Gastroesophageal sphincter (tissue), 4 donors: ENCODE results near the gene TRUB2. TPM values are rescaled to one million over a fixed set of nuclear protein-coding genes. Genes with fewer than 3 reads are reported as not detected.

ENCODE experiments used
- ATAC-seq: fragments of 150-250 bp; one replicate; pipeline ENCODE4 v1.9.1; 2016; ENCODE audit warnings: mild to moderate bottlenecking, moderate library complexity
- H3K27ac ChIP-seq, 4 donors: fragments of 200-600 bp; sonication (generic) in 3 of 4; 1 replicate in 3 of 4; 2 replicates in 1 of 4; pipeline ENCODE4 v1.5.1; 2016 to 2019
- H3K27me3 ChIP-seq: fragments of 200-600 bp; sonication (generic); one replicate; pipeline ENCODE4 v1.5.1; 2019
- H3K36me3 ChIP-seq, 2 donors: fragments of 200-600 bp; sonication (generic); one replicate each; pipeline ENCODE4 v1.5.1; 2019; ENCODE audit warnings: control low read depth in 1 of 2
- H3K4me1 ChIP-seq, 3 donors: fragments of 200-600 bp; sonication (generic); 1 replicate in 2 of 3; 2 replicates in 1 of 3; pipeline ENCODE4 v1.5.1; 2016 to 2019; ENCODE audit warnings: control low read depth in 2 of 3
- H3K4me3 ChIP-seq, 2 donors: fragments of 200-600 bp; sonication (generic); one replicate each; pipeline ENCODE4 v1.5.1; 2019; ENCODE audit warnings: mild to moderate bottlenecking in 1 of 2, moderate library complexity in 1 of 2
- H3K9me3 ChIP-seq, 3 donors: fragments of 200-600 bp; sonication (generic); one replicate each; pipeline ENCODE4 v1.5.1; 2017 to 2019; ENCODE audit warnings: control low read depth in 2 of 3
- EP300 ChIP-seq: sonication (generic); formaldehyde crosslinking; IDR thresholded peaks from one replicate; pipeline ENCODE4 v1.6.1; 2017; ENCODE audit warnings: antibody characterized with exemption, mild to moderate bottlenecking
- POLR2A ChIP-seq, 2 donors: fragments of 450-650 bp; IDR thresholded peaks; one replicate each; pipeline ENCODE4 v1.6.1; 2017; ENCODE audit warnings: antibody characterized with exemption in 2 of 2, mild to moderate bottlenecking in 2 of 2, moderate library complexity in 1 of 2
- POLR2AphosphoS5 ChIP-seq: sonication (generic); formaldehyde crosslinking; IDR thresholded peaks from one replicate; pipeline ENCODE4 v1.6.1; 2017; ENCODE audit warnings: antibody characterized with exemption
- WGBS, 2 donors: methylation state at CpG; one replicate each; pipeline ENCODE4 v1.1.5; 2018; ENCODE audit warnings: low coverage in 1 of 2; 5-methylcytosine and 5-hydroxymethylcytosine counted together
- total RNA-seq, 4 donors: library from RNA; depleted of rRNA; stranded (reverse); fragments of >200 nt; gene quantifications; one replicate each; pipeline ENCODE4 v1.1.0, GENCODE V29; 2016
- TF ChIP-seq, protein P1 (sequence below), 4 experiments: fragments of 200-600 bp in 2 of 4; fragments of 450-650 bp in 2 of 4; sonication (generic) in 1 of 4; IDR thresholded peaks; one replicate each; pipeline ENCODE4 v1.5.1; 2017 to 2019; ENCODE audit warnings: antibody characterized with exemption in 4 of 4, mild to moderate bottlenecking in 2 of 4, moderate library complexity in 2 of 4

Gene TRUB2
- total RNA-seq, 4 donors from 2014 or later = 5.1 to 11.4 (median 7.5) TPM

GRCh38 chr9:128271112-128271511 is 51.1 kb downstream of the TRUB2 start:
- H3K27ac ChIP-seq = no peak overlapping the region
- H3K27me3 ChIP-seq = no peaks in the 10 kb centered on the region
- H3K4me3 ChIP-seq = no peak overlapping the region
- no peak for TF ChIP-seq POLR2AphosphoS5
- no peaks in the 10 kb centered on the region for H3K9me3 ChIP-seq
- WGBS, 2 donors = 94% methylated on average over 2 of the region's 3 CpGs; no CpG with 5 or more reads in 1 of the 2 donors
- peaks cover 0 to 73% of the 10 kb centered on the region in 2 donors for H3K36me3 ChIP-seq
- H3K4me1 ChIP-seq = peaks cover 0 to 24% (median 10%) of the 10 kb centered on the region in 3 donors
- ATAC-seq = no peak

- Histone ChIP-seq H3K36me3 (peaks cover 0 to 98% of the 10 kb centered on the region in 2 donors), H3K4me1 (peaks cover 0 to 5% (median 0%) of the 10 kb centered on the region in 3 donors), H3K27ac (no peak overlapping the region), H3K4me3 (no peak overlapping the region), H3K27me3 (no peaks in the 10 kb centered on the region), H3K9me3 (no peaks in the 10 kb centered on the region)
- 84 to 92% methylated on average over 6 to 8 of the region's 15 CpGs for WGBS, 2 donors
- TF ChIP-seq POLR2A (IDR thresholded peaks at IDR 0.05) (no peak), EP300 (no peak), POLR2AphosphoS5 (no peak)
- TF ChIP-seq, protein P1, sequence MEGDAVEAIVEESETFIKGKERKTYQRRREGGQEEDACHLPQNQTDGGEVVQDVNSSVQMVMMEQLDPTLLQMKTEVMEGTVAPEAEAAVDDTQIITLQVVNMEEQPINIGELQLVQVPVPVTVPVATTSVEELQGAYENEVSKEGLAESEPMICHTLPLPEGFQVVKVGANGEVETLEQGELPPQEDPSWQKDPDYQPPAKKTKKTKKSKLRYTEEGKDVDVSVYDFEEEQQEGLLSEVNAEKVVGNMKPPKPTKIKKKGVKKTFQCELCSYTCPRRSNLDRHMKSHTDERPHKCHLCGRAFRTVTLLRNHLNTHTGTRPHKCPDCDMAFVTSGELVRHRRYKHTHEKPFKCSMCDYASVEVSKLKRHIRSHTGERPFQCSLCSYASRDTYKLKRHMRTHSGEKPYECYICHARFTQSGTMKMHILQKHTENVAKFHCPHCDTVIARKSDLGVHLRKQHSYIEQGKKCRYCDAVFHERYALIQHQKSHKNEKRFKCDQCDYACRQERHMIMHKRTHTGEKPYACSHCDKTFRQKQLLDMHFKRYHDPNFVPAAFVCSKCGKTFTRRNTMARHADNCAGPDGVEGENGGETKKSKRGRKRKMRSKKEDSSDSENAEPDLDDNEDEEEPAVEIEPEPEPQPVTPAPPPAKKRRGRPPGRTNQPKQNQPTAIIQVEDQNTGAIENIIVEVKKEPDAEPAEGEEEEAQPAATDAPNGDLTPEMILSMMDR (IDR thresholded peaks at IDR 0.05) = no peak
- no peak for ATAC-seq
These were observed 55.2 kb downstream of the TRUB2 start for GRCh38 chr9:128266868-128267590.

- no peak for ATAC-seq
- 90% methylated on average over 4 of the region's 10 CpGs; no CpG with 5 or more reads in 1 of the 2 donors for WGBS, 2 donors
- TF ChIP-seq POLR2A (IDR thresholded peaks at IDR 0.05) = no peak
- no peak for TF ChIP-seq POLR2AphosphoS5
- no peak for TF ChIP-seq EP300
- TF ChIP-seq, protein P1 (IDR thresholded peaks at IDR 0.05) = no peak
- H3K27me3 ChIP-seq = no peaks in the 10 kb centered on the region
- H3K27ac ChIP-seq = no peak overlapping the region
- H3K4me1 ChIP-seq = no peaks in the 10 kb centered on the region
- no peak overlapping the region for H3K4me3 ChIP-seq
- peaks cover 0 to 98% of the 10 kb centered on the region in 2 donors for H3K36me3 ChIP-seq
- H3K9me3 ChIP-seq = no peaks in the 10 kb centered on the region
These were observed 56.8 kb downstream of the TRUB2 start for GRCh38 chr9:128265348-128265847.

- 70 to 83% methylated on average over 1 to 4 of the region's 4 CpGs for WGBS, 2 donors
- no peak for ATAC-seq
- TF ChIP-seq POLR2AphosphoS5 = no peak
- no peak for TF ChIP-seq EP300
- TF ChIP-seq, protein P1 (IDR thresholded peaks at IDR 0.05) = no peak
- no peak for TF ChIP-seq POLR2A (IDR thresholded peaks at IDR 0.05)
- Histone ChIP-seq H3K27ac (no peak overlapping the region), H3K36me3 (peaks cover 0 to 100% of the 10 kb centered on the region in 2 donors), H3K9me3 (no peaks in the 10 kb centered on the region), H3K4me1 (no peaks in the 10 kb centered on the region), H3K4me3 (no peak overlapping the region), H3K27me3 (no peaks in the 10 kb centered on the region)
These were observed 59.6 kb downstream of the TRUB2 start for GRCh38 chr9:128262687-128263086.

- TF ChIP-seq POLR2A (IDR thresholded peaks at IDR 0.05) = no peak
- TF ChIP-seq, protein P1 (IDR thresholded peaks at IDR 0.05) = no peak
- TF ChIP-seq EP300 = no peak
- TF ChIP-seq POLR2AphosphoS5 = no peak
- WGBS, 2 donors = no CpG with 5 or more reads among the region's 17 CpGs
- Histone ChIP-seq H3K27ac (no peak overlapping the region), H3K4me3 (no peak overlapping the region), H3K9me3 (no peaks in the 10 kb centered on the region), H3K27me3 (no peaks in the 10 kb centered on the region), H3K36me3 (peaks cover 0 to 94% of the 10 kb centered on the region in 2 donors), H3K4me1 (no peaks in the 10 kb centered on the region)
- ATAC-seq = no peak
These were observed 61.9 kb downstream of the TRUB2 start for GRCh38 chr9:128260340-128260739.
